C1 segment of cervical spinal cord (tissue), 14 donors: ENCODE measurements around the gene TAPT1.
A peak's percentile ranks its signal among the peaks of the same experiment; 100 is the strongest.
"Not testable (repeated sequence)": the region's sequence is repeated elsewhere in the genome, so short reads cannot be mapped to it uniquely, and the experiment has no call there.

Experiments
- DNase-seq, 14 donors: peaks; one replicate each; lab custom pipeline; 2025; lab: John Stamatoyannopoulos, UW

Gene TAPT1

DNA sequence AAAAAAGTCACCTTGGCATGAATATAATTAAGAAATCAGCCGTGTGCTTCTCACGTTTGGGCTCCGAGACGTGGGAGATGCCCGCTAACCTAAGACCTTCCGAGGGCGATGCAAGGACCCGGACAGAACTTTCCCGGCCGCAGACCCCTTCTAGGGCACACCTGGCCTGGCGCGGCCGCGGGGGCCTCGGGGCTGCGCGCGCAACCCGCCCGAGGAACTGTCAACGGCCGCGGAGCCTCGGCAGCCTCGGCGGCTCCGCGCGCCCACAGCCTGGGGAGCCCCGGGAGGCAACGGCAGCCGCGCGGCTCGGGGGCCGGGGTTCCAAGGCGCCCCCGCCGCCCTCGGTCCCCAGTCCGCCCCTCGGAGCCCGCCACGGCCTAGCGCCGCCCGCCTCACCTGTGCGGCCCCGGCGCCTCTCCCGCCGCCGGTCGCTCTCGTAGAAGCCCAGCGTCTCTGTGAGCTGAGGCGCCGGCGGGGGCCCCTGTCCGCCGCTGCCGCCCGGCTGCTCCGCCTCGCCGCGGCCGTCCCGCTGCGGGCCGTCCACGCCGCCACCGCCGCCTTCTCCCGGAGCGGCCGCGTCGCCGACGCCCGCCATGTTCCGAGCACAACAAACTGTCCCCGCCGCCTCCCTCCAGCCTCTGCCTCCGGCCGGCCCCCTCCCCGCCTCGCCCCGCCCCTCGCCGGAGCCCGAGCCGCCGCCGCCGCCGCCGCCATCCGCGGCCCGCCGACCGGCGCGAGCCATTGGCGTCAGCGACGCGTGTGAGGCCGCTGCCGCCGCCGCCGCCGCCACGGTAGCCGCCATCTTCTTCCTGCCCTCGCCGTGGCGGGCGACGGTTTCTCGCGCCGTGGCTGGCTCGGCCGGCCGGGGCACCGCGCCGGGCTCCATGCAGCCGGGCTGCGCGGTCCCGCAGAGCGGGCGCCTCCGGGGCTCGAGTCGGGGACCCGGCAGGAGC is at the start of gene TAPT1:
Gene TAPT1 (minus strand): TSS at position 609 of the 953 bp plus-strand sequence. CDS start 14 bp downstream, at position 595.
- DNase-seq = peak in 13 of 14 donors; percentile 29 to 88 (median 69)

- DNase-seq = no peak
These were observed 45.1 kb upstream of the TAPT1 start for GRCh38 chr4:16271411-16271810.

DNA sequence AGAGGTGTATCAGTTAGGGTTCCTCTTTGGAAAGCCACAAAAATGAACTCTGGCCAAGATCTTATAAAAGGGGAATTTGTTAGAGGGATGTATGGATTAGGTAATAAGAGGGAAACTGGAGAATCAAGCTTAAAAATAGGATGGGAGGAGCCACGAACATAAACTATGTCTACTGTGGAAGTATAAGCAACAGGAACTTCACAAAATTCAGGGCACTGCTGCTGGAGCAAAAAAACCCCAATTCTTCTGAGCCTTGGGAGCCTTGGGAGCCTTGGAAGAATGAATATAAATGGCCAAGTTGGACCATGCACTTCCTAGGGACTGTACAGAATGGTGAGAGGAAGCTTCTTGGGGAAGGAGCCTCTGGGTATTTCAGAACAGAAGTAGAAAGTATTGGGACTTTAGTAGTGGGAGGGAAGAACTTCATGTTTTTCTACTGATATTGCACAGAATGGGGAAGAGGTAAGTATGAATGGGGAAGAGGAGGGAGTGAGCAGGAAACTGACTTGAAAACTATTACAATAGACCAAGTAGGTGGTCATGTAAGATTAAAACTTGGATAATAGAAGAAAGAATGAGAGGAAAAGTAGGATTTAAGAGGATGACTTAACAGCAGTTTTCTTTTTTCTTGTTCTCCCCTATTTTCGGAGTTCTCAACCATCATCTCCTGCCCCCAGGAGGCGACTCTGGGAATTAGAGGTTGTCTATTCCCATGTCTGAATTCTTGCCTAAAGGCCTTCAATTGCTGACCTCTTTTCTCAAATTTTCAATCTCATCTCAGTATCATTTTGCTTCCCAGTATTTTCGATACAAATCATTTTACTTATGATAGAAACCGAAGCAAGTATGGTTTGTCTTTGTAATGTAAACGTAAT is 44.4 kb upstream of the TAPT1 start:
- no peak for DNase-seq

DNA sequence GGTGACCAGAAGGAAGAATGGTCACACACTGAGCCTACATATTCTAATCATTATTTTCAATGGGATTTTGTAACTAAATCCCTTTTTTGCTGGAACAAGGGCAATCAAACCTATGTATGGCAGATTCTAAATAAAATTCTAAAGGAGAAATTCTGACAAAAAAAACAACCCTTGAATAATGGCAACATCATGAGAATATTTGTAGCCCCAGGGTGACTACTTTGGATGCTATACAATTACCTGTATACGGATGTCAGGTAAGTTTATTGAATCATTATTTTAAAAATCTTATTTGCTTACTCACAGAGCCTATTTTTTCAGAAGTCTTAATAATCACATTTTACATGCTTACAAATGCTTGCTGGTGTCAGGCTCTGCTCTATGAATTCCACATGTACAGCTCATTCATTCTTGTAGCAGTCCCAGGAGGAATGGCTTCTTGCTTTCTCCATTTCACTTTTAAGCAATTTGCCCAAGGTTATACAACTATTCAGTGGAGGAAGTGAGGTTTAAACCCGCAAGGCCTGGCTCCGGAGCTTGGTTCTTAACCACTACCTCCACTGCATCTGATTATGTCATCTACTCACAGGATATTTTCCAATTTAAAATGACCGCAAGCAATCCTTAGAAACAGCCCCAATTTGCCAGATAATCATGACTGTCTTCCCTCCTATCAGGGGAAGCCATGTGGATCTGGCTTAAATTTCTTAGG is 43.6 kb upstream of the TAPT1 start:
- DNase-seq = not testable (repeated sequence)

DNA sequence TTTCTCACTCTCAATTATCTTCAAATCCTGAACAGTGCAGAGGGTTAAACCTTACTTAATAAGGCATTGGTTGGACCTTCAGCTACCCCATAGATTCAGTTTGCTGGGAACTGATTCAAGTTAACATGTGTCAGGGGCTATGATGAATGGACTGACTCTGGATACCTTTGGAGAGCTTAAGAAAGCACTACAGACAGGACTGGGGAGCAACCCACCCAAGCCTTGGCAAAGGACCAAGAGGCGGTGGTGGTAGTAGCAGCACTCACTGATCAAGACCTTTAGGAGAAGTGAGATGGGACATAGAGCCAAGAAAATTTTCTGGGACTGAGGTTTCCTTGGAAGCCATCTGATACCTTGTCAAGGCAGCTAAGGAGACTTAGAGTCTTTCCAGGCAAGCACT is 43.0 kb upstream of the TAPT1 start:
- DNase-seq = no peak

GRCh38 chr4:16268290-16268689 is 42.0 kb upstream of the TAPT1 start:
- no peak for DNase-seq

DNA sequence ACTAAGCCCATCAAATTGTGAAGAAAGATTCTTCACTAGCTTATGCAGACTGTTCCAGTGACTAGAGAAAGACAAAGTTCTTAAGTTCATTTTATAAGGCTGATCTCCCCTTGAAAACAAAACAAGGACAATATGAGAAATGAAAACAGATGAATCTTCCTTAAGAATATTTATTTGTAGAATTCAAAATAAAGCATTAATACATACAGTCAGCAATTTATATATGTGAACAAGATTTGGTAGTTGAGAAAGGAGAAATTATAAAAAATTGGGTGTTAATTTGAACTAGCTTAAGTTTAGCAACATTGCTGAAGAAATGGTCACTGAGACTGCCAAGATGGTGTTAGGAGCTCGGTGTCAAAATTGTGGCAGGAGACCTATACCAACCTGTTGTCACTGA is 41.4 kb upstream of the TAPT1 start:
- DNase-seq = no peak

GRCh38 chr4:16265820-16266219 is 39.5 kb upstream of the TAPT1 start:
- no peak for DNase-seq

DNA sequence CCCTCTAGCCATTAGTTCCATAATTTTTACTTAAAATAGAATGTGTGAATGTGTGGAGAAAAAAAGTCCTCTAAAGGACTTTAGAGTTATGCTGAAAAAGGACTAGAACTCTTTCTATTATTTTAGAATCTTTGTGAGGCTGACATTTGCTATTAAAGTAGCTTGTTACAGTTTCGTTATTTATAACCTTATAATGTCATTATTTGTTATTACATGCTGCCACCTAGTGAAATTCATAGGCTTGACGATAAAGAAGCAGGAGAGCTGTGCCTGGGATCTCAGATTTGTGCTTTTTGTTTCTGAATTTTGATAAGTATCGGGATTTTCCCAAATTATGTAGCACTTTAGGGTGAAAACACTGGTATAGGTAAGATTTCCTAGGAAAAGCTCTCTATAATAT is 38.5 kb upstream of the TAPT1 start:
- DNase-seq = no peak

GRCh38 chr4:16263056-16263455 is 36.8 kb upstream of the TAPT1 start:
- no peak for DNase-seq

DNA sequence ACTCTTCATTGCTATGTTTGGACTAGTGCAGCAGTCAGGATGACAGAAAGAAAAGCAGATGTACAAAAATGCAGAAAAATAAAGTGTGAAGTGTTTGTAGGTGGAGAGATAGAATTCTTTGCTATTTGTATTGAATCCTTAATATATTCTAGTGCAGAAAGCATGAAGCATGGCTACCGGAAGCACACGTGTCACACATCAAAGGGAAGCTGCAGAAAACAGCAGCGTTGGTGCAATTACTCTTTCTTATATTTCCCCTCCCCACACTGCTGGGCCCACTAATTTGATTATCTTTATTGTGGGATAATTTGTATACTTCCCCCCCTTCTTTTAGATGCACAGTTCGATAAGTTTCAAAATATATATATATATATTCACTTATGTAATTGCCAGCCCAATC is 35.9 kb upstream of the TAPT1 start:
- no peak for DNase-seq

DNA sequence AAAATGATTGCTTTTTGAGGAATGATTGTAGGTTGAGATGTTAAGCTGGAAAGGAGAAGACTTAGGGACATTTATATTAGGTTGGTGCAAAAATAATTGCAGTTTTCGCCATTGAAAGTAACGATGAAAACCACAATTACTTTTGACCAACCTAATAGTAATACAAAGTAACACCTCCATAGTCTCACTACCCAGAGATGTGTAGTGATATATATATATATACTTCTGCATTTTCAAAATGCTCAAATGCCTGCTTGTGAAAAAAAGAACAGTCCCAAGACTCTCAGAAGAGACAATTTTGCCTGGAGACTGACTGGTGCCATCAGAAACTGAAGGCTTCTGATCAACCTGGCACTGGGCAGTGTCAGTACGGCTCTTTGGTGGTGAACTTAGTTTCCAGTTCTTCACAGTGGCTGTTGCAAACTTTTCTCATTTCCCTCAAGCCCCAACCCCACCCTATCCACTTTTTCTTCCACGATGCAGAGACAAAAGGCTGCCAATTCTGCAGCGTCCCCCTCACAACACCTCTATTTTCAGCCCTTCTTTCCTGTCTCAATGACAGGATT is 35.1 kb upstream of the TAPT1 start:
- no peak for DNase-seq

- no peak for DNase-seq
These were observed 33.6 kb upstream of the TAPT1 start for GRCh38 chr4:16259889-16260246.

DNA sequence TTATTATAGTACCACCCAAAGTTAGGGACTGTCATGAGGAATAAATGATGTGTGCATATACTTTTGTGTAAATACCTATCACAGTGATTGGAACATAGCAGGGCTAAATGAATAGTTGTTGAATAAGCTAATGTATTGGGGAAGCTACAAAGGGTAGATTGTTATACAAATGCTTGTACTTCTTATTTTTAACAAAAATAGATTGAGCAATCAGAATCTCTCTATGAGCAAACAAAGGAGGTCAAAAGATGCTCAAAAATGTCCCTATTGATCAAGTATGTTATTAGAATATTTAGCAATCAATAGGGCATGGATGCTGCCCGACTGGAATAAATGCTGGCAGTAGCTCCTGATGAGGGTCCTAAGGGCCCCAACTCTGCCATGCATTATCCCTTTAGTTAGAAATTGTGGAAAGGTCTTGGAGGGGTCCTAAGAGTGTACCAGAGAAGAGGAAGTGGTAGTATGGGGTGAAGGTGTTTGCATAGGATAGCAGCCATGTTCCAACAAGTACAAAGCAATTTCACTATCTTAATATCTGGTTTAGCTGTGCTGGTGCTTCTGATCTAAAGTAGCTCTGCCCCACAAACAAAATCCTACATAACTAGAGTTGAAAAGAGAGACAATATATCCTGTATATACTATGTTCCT is 33.1 kb upstream of the TAPT1 start:
- no peak for DNase-seq

DNA sequence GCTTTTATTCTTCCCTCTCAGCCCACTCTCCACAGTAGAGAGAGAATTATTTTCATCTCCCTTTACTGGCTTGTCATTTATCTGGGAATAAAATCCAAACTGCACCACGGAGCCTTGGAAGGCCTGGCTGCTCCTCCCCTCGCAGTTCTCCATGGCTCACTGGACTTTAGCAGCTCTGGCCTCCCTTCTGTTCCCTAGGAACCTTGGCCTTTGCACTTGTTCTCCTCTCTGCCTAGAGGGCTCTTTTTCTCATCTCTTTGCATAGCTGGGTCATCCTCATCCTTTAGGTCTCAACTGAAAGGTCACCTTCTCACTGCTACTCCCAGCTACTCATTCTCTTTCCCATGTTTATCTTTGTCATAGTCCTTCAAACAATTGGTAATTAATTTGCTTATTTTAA is 31.3 kb upstream of the TAPT1 start:
- DNase-seq = no peak

GRCh38 chr4:16256343-16256742 is 30.1 kb upstream of the TAPT1 start:
- no peak for DNase-seq

DNA sequence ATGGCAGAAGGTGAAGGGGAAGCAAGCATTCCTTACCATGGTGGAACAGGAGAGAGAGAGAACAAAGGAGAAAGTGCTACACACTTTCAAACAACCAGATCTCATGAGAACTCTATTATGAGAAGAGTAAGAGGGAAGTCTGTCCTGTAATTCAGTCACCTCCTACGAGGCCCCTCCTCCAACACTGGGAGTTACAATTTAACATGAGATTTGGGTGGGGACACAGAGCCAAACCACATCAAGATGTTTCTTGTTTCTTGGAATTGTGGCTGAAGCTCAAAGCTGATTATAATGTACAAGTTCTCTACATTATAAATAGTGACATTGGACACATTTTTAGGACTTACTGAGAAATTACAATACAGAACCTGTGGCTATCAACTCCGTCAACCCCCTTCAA is 29.5 kb upstream of the TAPT1 start:
- DNase-seq = no peak

DNA sequence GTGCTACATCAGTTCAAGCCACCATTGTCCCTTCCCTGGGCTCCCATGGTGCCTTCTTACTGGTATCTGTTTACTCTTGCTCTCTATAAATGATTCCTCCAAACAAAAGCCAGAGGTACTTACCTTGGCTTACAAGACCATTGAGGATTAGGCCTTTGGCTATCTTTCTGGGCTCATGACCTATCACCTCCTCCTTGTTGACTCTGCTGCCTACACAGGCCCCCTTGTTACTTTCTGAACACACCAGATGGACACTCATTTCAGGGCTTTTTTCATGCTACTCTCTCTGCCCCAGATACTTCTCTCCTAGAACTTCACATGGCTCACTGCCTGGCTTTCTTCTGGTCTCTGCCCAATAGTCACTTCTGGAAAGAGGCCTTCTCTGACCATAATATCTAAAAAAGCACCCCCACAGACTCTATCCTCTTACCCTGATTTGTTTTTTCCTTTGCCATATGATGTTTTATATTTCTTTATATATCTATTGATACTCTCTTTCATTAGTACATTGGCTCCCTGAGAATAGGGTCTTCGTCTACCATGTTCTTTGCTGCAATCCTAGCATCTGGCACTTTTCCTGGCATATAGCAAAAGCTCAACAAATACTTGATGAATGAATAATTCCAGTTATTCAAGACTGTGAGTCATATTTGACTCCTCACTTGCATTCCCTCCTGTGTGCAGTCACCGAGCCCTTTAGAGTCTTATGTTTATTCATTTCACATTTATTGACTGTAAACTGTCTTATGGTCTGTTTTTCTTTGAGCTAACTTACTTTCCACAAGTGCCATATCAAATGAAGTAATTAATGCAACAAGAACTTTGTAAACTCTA is 27.1 kb upstream of the TAPT1 start:
- DNase-seq = no peak

GRCh38 chr4:16250661-16251365 is 24.5 kb upstream of the TAPT1 start:
- no peak for DNase-seq

DNA sequence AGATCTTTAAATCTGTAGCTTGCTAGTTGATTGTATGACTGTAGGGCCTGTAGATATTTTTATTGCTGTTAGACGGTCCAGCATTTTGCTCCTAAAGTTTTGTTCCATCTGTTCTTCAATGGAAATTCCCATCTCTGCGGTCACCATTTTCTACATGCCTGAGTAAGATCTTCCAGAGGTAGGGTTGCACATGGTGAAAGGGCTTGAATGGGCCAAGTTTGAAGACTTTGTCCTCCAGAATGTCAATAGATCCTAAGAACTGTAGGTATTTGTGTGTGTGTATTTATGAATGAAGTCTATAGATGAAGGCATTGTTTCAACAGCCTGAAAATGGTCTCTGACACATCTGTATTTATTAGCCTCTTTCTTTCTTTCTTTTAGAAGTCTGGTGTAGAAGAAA is 22.3 kb upstream of the TAPT1 start:
- DNase-seq = no peak
